ENCODE data around the gene CACNA1G.

The CACNA1G gene

GRCh38 chr17:50570032-50570431 is 9.5 kb downstream of the CACNA1G start:
- no peak for DNase-seq

GRCh38 chr17:50570528-50570927 is 10.0 kb downstream of the CACNA1G start:
- DNase-seq = no peak

GRCh38 chr17:50571681-50572080 is 11.2 kb downstream of the CACNA1G start:
- no peak for DNase-seq

GRCh38 chr17:50572541-50572940 is 12.0 kb downstream of the CACNA1G start:
- no peak for DNase-seq

GRCh38 chr17:50573866-50574611 is 13.5 kb downstream of the CACNA1G start:
- DNase-seq = no peak

- no peak for DNase-seq
These were observed 15.2 kb downstream of the CACNA1G start for GRCh38 chr17:50575581-50576210.

GRCh38 chr17:50576864-50577263 is 16.3 kb downstream of the CACNA1G start:
- no peak for DNase-seq

- DNase-seq = no peak
These were observed 17.0 kb downstream of the CACNA1G start for GRCh38 chr17:50577451-50577954.

- DNase-seq = no peak
These were observed 17.7 kb downstream of the CACNA1G start for GRCh38 chr17:50578173-50578572.

- no peak for DNase-seq
These were observed 18.9 kb downstream of the CACNA1G start for GRCh38 chr17:50579399-50579798.

GRCh38 chr17:50580646-50581045 is 20.1 kb downstream of the CACNA1G start:
- no peak for DNase-seq

- DNase-seq = no peak
These were observed 20.8 kb downstream of the CACNA1G start for GRCh38 chr17:50581316-50581715.

- DNase-seq = no peak
These were observed 22.2 kb downstream of the CACNA1G start for GRCh38 chr17:50582741-50583140.

GRCh38 chr17:50583641-50584040 is 23.1 kb downstream of the CACNA1G start:
- no peak for DNase-seq

- no peak for DNase-seq
These were observed 23.6 kb downstream of the CACNA1G start for GRCh38 chr17:50584116-50584515.

- DNase-seq = no peak
These were observed 24.2 kb downstream of the CACNA1G start for GRCh38 chr17:50584749-50585148.

GRCh38 chr17:50585346-50585745 is 24.8 kb downstream of the CACNA1G start:
- DNase-seq = no peak

- DNase-seq = no peak
These were observed 25.4 kb downstream of the CACNA1G start for GRCh38 chr17:50585891-50586290.

GRCh38 chr17:50586421-50587247 is 26.1 kb downstream of the CACNA1G start:
- no peak for DNase-seq

- no peak for DNase-seq
These were observed 27.1 kb downstream of the CACNA1G start for GRCh38 chr17:50587571-50587970.

GRCh38 chr17:50588391-50589049 is 28.0 kb downstream of the CACNA1G start:
- DNase-seq = no peak

- DNase-seq = no peak
These were observed 28.7 kb downstream of the CACNA1G start for GRCh38 chr17:50589095-50589705.
